NT2/D1 (cell line): ENCODE data around the gene SDCCAG8.

Source experiments
- SUZ12 ChIP-seq: IDR thresholded peaks from 2 replicates; pipeline ENCODE4 v1.6.1; 2011; ENCODE audit not compliant: insufficient read length, insufficient read depth; ENCODE audit errors: extremely low read depth
- YY1 ChIP-seq: IDR thresholded peaks from 2 replicates; pipeline ENCODE4 v1.6.1; 2011; ENCODE audit not compliant: insufficient read length, insufficient read depth
- ZNF274 ChIP-seq: IDR thresholded peaks from 2 replicates; pipeline ENCODE4 v1.6.1; 2011; ENCODE audit warnings: mild to moderate bottlenecking, low read depth, low read length

- TF ChIP-seq YY1 (no peak), ZNF274 (no peak), SUZ12 (no peak)
Observed at GRCh38 chr1:243253211-243253925, 2.5 kb upstream of the SDCCAG8 start.
